H1 (cell line): ENCODE measurements around the gene PCYT1A. TPM values are rescaled to one million over a fixed set of nuclear protein-coding genes. Genes with fewer than 3 reads are reported as not detected.

ENCODE experiments used
- CTCF ChIA-PET: fragments of 300-600 bp; sonication (Branson Sonifier 250); formaldehyde crosslinking; loops from one replicate; lab custom pipeline; 2021; ENCODE audit not compliant: partially characterized antibody; lab: Charles Lee
- POLR2A ChIA-PET: fragments of 300-600 bp; sonication (Branson Sonifier 250); formaldehyde crosslinking; loops from one replicate; lab custom pipeline; 2021; ENCODE audit warnings: inconsistent platforms; ENCODE audit not compliant: partially characterized antibody; lab: Charles Lee
- DNase-seq, 2 experiments: peaks; one replicate each; pipeline versions ENCODE4 v3.0.0 to v3.0.0-alpha.2; 2010 to 2022; ENCODE audit warnings: low spot score in 2 of 2, low read depth in 1 of 2, mixed read lengths in 1 of 2
- FAIRE-seq: peaks from 2 replicates; lab custom pipeline; 2011; peaks lifted over from hg19 to GRCh38; lab: Jason Lieb, UNC
- H2AFZ ChIP-seq: 2 replicates; pipeline ENCODE4 v1.8.1; 2012; ENCODE audit warnings: low read length, inconsistent platforms
- H2AK5ac ChIP-seq: 2 replicates; pipeline ENCODE4 v1.6.1; 2013; ENCODE audit warnings: low read depth, low read length
- H2BK120ac ChIP-seq: replicated peaks from 2 replicates; pipeline ENCODE3; 2013; ENCODE audit warnings: low read depth, low read length, inconsistent platforms
- H2BK12ac ChIP-seq: 2 replicates; pipeline ENCODE4 v1.6.1; 2013; ENCODE audit warnings: low read depth, low read length
- H2BK15ac ChIP-seq: 2 replicates; pipeline ENCODE4 v1.6.1; 2013; ENCODE audit warnings: low read length
- H2BK20ac ChIP-seq: 2 replicates; pipeline ENCODE4 v1.6.1; 2013; ENCODE audit warnings: low read length
- H2BK5ac ChIP-seq: 2 replicates; pipeline ENCODE4 v1.6.1; 2013; ENCODE audit warnings: low read depth, low read length
- H3K14ac ChIP-seq: 2 replicates; pipeline ENCODE4 v1.6.1; 2013; ENCODE audit warnings: inconsistent platforms; ENCODE audit not compliant: insufficient read length
- H3K18ac ChIP-seq: 2 replicates; pipeline ENCODE4 v1.6.1; 2013; ENCODE audit warnings: low read length; ENCODE audit errors: extremely low read depth
- H3K23ac ChIP-seq: 2 replicates; pipeline ENCODE4 v1.6.1; 2013; ENCODE audit warnings: inconsistent platforms; ENCODE audit not compliant: insufficient read length
- H3K23me2 ChIP-seq: 2 replicates; pipeline ENCODE4 v1.6.1; 2013; ENCODE audit warnings: low read depth, low read length
- H3K27ac ChIP-seq: 2 replicates; pipeline ENCODE4 v1.6.1; 2011; ENCODE audit warnings: low read depth, low read length, inconsistent platforms
- H3K27me3 ChIP-seq, 4 experiments: replicated peaks in 1 of 4; 1 replicate in 1 of 4; 2 replicates in 3 of 4; pipeline versions ENCODE4 v1.6.1 to v1.8.1; 2011 to 2013; ENCODE audit warnings: low read length in 3 of 4, mild to moderate bottlenecking in 3 of 4, inconsistent platforms in 2 of 4, mixed read lengths in 2 of 4, moderate library complexity in 1 of 4; ENCODE audit not compliant: control insufficient read depth in 3 of 4, insufficient read depth in 3 of 4; ENCODE audit errors: extremely low read depth in 1 of 4
- H3K36me3 ChIP-seq, 4 experiments: 2 replicates each; pipeline versions ENCODE4 v1.6.1 to v1.8.1; 2011 to 2013; ENCODE audit warnings: mild to moderate bottlenecking in 4 of 4, low read length in 3 of 4, moderate library complexity in 2 of 4, control low read depth in 1 of 4, inconsistent platforms in 1 of 4; ENCODE audit not compliant: insufficient read depth in 4 of 4, control insufficient read depth in 2 of 4
- H3K4ac ChIP-seq: replicated peaks from 2 replicates; pipeline ENCODE3; 2013; ENCODE audit warnings: low read length, low read depth, mixed read lengths, inconsistent platforms; ENCODE audit not compliant: insufficient read length
- H3K4me1 ChIP-seq, 4 experiments: replicated peaks in 1 of 4; 1 replicate in 1 of 4; 2 replicates in 3 of 4; pipeline versions ENCODE4 v1.6.1 to v1.8.1; 2011 to 2013; ENCODE audit warnings: low read length in 3 of 4, inconsistent platforms in 2 of 4, mixed read lengths in 1 of 4; ENCODE audit not compliant: insufficient read depth in 4 of 4, control insufficient read depth in 3 of 4
- H3K4me2 ChIP-seq, 2 experiments: 2 replicates each; pipeline versions ENCODE4 v1.6.1 to v1.8.1; 2011 to 2013; ENCODE audit warnings: low read depth in 2 of 2, low read length in 2 of 2, control low read depth in 1 of 2, inconsistent platforms in 1 of 2, mild to moderate bottlenecking in 1 of 2; ENCODE audit not compliant: insufficient read depth in 1 of 2
- H3K4me3 ChIP-seq, 4 experiments: fragments of 200-600, 300-600 bp in 1 of 4; sonication (generic), shearing (Covaris generic), sonication (Bioruptor Twin) in 1 of 4; 2 replicates each; pipeline versions ENCODE4 v1.5.1 to v1.8.1; 2011 to 2016; ENCODE audit warnings: low read length in 4 of 4, low read depth in 3 of 4, control low read depth in 2 of 4, inconsistent platforms in 2 of 4, mild to moderate bottlenecking in 2 of 4, mixed read lengths in 1 of 4, moderate library complexity in 1 of 4; ENCODE audit not compliant: insufficient read depth in 2 of 4; ENCODE audit errors: extremely low read depth in 1 of 4
- H3K56ac ChIP-seq: replicated peaks from 2 replicates; pipeline ENCODE3; 2013; ENCODE audit warnings: low read depth, mild to moderate bottlenecking, mixed read lengths, low read length, inconsistent platforms; ENCODE audit not compliant: insufficient read length
- H3K79me1 ChIP-seq: 2 replicates; pipeline ENCODE4 v1.6.1; 2013; ENCODE audit warnings: low read depth, low read length, control low read depth
- H3K79me2 ChIP-seq, 2 experiments: 2 replicates each; pipeline versions ENCODE4 v1.6.1 to v1.8.1; 2012 to 2013; ENCODE audit warnings: low read length in 2 of 2, mild to moderate bottlenecking in 2 of 2, inconsistent platforms in 1 of 2; ENCODE audit not compliant: insufficient read depth in 2 of 2, control insufficient read depth in 1 of 2
- H3K9ac ChIP-seq, 4 experiments: replicated peaks in 1 of 4; 1 replicate in 1 of 4; 2 replicates in 3 of 4; pipeline versions ENCODE4 v1.6.1 to v1.8.1; 2011 to 2013; ENCODE audit warnings: low read depth in 3 of 4, low read length in 3 of 4, control low read depth in 2 of 4, mild to moderate bottlenecking in 2 of 4, moderate library complexity in 2 of 4, inconsistent platforms in 1 of 4; ENCODE audit errors: extremely low read depth in 1 of 4
- H3K9me3 ChIP-seq, 2 experiments: 2 replicates each; pipeline versions ENCODE4 v1.6.1 to v1.8.1; 2012 to 2013; ENCODE audit warnings: mild to moderate bottlenecking in 2 of 2, moderate library complexity in 2 of 2, control low read depth in 1 of 2, inconsistent platforms in 1 of 2, low read depth in 1 of 2, low read length in 1 of 2, mixed read lengths in 1 of 2; ENCODE audit not compliant: insufficient read depth in 2 of 2
- H4K20me1 ChIP-seq, 2 experiments: replicated peaks in 1 of 2; 2 replicates each; pipeline versions ENCODE3 to v1.8.1; 2011 to 2013; ENCODE audit warnings: inconsistent platforms in 2 of 2, low read length in 2 of 2, mild to moderate bottlenecking in 1 of 2; ENCODE audit not compliant: insufficient read depth in 2 of 2, control insufficient read depth in 1 of 2
- H4K5ac ChIP-seq: 2 replicates; pipeline ENCODE4 v1.6.1; 2013; ENCODE audit warnings: low read length, low read depth, mixed read lengths, inconsistent platforms; ENCODE audit not compliant: insufficient read length
- H4K8ac ChIP-seq: 2 replicates; pipeline ENCODE4 v1.8.0; 2013; ENCODE audit warnings: mild to moderate bottlenecking, moderate library complexity, low read length, inconsistent platforms; ENCODE audit not compliant: insufficient read depth; ENCODE audit errors: extremely low read depth
- H4K91ac ChIP-seq: replicated peaks from 2 replicates; pipeline ENCODE3; 2013; ENCODE audit warnings: low read length, mixed read lengths, inconsistent platforms; ENCODE audit not compliant: insufficient read length
- BCL11A ChIP-seq, 2 experiments: IDR thresholded peaks; one replicate each; pipeline ENCODE4 v1.6.1; 2011; ENCODE audit warnings: low read depth in 2 of 2, low read length in 2 of 2, mild to moderate bottlenecking in 2 of 2
- CBX8 ChIP-seq: fragments of 300-800, 300-1000 bp; sonication (generic); IDR thresholded peaks from 2 replicates; pipeline ENCODE4 v1.7.1; 2016; ENCODE audit warnings: low read depth, low read length, borderline replicate concordance
- EGR1 ChIP-seq: IDR thresholded peaks from 2 replicates; pipeline ENCODE4 v1.6.1; 2011; ENCODE audit warnings: low read depth, low read length, borderline replicate concordance
- EZH2 ChIP-seq: fragments of 200-600 bp; sonication (generic); IDR thresholded peaks from 2 replicates; pipeline ENCODE4 v1.7.1; 2012; ENCODE audit warnings: low read depth, mild to moderate bottlenecking, moderate library complexity, low read length, inconsistent platforms; ENCODE audit not compliant: severe bottlenecking
- HDAC6 ChIP-seq: IDR thresholded peaks from one replicate; pipeline ENCODE4 v1.7.1; 2012; ENCODE audit warnings: low read depth, mild to moderate bottlenecking, inconsistent platforms, low read length, moderate library complexity
- KDM4A ChIP-seq: IDR thresholded peaks from one replicate; pipeline ENCODE4 v1.7.1; 2012; ENCODE audit warnings: low read depth, mild to moderate bottlenecking, moderate library complexity, low read length, inconsistent platforms; ENCODE audit not compliant: severe bottlenecking
- MAFK ChIP-seq: IDR thresholded peaks from 2 replicates; pipeline ENCODE4 v1.6.1; 2012; ENCODE audit warnings: low read depth, mild to moderate bottlenecking, improper control_type of control experiment, low read length
- NANOG ChIP-seq: IDR thresholded peaks from 2 replicates; pipeline ENCODE4 v1.6.1; 2011; ENCODE audit warnings: low read length, low read depth, mild to moderate bottlenecking, inconsistent platforms; ENCODE audit not compliant: insufficient read depth, poor library complexity, severe bottlenecking
- POU5F1 ChIP-seq: IDR thresholded peaks from 2 replicates; pipeline ENCODE4 v1.6.1; 2011; ENCODE audit warnings: low read depth, mild to moderate bottlenecking, low read length, moderate library complexity
- RXRA ChIP-seq: IDR thresholded peaks from 2 replicates; pipeline ENCODE4 v1.6.1; 2011; ENCODE audit warnings: low read depth, mild to moderate bottlenecking, low read length, moderate library complexity; ENCODE audit not compliant: insufficient read depth
- SP4 ChIP-seq: IDR thresholded peaks from 2 replicates; pipeline ENCODE4 v1.6.1; 2012; ENCODE audit warnings: low read length, inconsistent platforms
- SRF ChIP-seq: IDR thresholded peaks from 2 replicates; pipeline ENCODE4 v1.6.1; 2011; ENCODE audit warnings: mild to moderate bottlenecking, low read depth, low read length, moderate library complexity
- TBP ChIP-seq: IDR thresholded peaks from 2 replicates; pipeline ENCODE4 v1.6.1; 2011; ENCODE audit warnings: low read depth, low read length, improper control_type of control experiment
- YY1 ChIP-seq: IDR thresholded peaks from 2 replicates; pipeline ENCODE4 v1.6.1; 2011; ENCODE audit warnings: low read depth, mild to moderate bottlenecking, low read length
- WGBS, 2 experiments: shearing (Covaris generic) in 1 of 2; methylation state at CpG; one replicate each; pipeline versions ENCODE4 v1.1.6 to v1.1.7; 2013 to 2015; ENCODE audit warnings: low lambda C conversion rate in 2 of 2, mixed read lengths in 2 of 2, inconsistent platforms in 1 of 2, low coverage in 1 of 2, missing lambda C conversion rate in 1 of 2; ENCODE audit not compliant: insufficient replicate concordance in 2 of 2, insufficient coverage in 1 of 2, insufficient read length in 1 of 2; ENCODE audit errors: extremely low coverage in 1 of 2, missing lambda C conversion rate in 1 of 2; 5-methylcytosine and 5-hydroxymethylcytosine counted together
- polyA plus RNA-seq, 7 experiments: library from polyadenylated mRNA; depleted of rRNA in 3 of 7; stranded (reverse) in 5 of 7; unstranded in 2 of 7; fragments of >200 nt in 5 of 7; fragments of 200-250 nt in 2 of 7; gene quantifications; 1 replicate in 5 of 7; 2 replicates in 1 of 7; 4 replicates in 1 of 7; pipeline versions ENCODE4 v1.2.1 to v1.2.3, GENCODE V29; 2011 to 2013; ENCODE audit warnings: missing spikeins in 2 of 7, mixed read lengths in 2 of 7
- total RNA-seq: library from RNA; stranded (reverse); fragmentation: NEBNext Ultra II Directional; extraction: Animal tissue kit (Norgen Biotek cat#: 25700); gene quantifications from 2 replicates; pipeline ENCODE4 v1.2.1, GENCODE V29; 2021

PCYT1A gene
- total and polyA plus RNA-seq, 2 of the 8 experiments (the other 6 are each of a cell fraction or from before 2014, with no cell fraction given), result 19.9 to 31.8 TPM

DNA sequence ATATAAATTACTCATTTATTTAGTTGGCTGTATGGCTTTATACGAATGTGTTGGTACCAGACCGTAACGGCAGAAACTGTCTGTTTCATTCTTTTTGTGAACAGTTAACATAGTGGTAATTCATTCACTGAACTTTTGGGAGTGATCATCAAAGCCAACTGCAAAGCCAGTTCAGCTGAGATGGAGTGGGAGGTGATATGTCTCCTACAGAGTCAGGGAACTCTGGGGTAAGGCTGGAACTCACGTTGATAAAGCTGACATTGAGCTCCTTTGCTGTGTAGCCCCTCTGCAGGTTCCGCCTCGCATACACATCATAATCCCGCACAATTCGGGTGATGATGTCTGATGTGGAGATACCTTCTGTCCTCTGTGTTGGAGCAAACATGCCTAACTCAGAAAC, 45.8 kb downstream of the PCYT1A start:
- Histone ChIP-seq H3K4ac (no peak overlapping the region), H3K79me2 (no peaks in the 10 kb centered on the region), H3K14ac (no peak overlapping the region), H3K18ac (no peak overlapping the region), H4K8ac (no peak overlapping the region), H3K56ac (no peak overlapping the region), H4K5ac (no peak overlapping the region), H3K27ac (no peak overlapping the region), H3K4me3 (no peak overlapping the region), H2BK5ac (no peak overlapping the region), H3K36me3 (peaks cover 0 to 39% (median 14%) of the 10 kb centered on the region in 4 experiments; a peak in 6 of 8 replicates), H3K4me2 (no peak overlapping the region), H4K91ac (no peak overlapping the region), H3K9me3 (peaks cover 0 to 4% of the 10 kb centered on the region in 2 experiments; a peak in 1 of 4 replicates), H2BK12ac (no peak overlapping the region), H3K23me2 (no peaks in the 10 kb centered on the region), H4K20me1 (no peaks in the 10 kb centered on the region), H2BK120ac (no peak overlapping the region), H3K79me1 (no peaks in the 10 kb centered on the region), H2BK20ac (no peak overlapping the region), H3K27me3 (no peaks in the 10 kb centered on the region), H3K4me1 (peaks cover 0 to 3% (median under 1%) of the 10 kb centered on the region in 4 experiments; a peak in 3 of 7 replicates), H3K9ac (no peak overlapping the region), H2AK5ac (no peak overlapping the region), H3K23ac (no peak overlapping the region), H2BK15ac (no peak overlapping the region), H2AFZ (no peak overlapping the region)
- WGBS, 2 experiments, result 85% methylated on average over 8 of the region's 8 CpGs; no CpG with 5 or more reads in 1 of the 2 experiments
- CTCF ChIA-PET, result interaction anchor here (0.6 to 1.6 kb wide), 3 partner anchors 10 to 143 kb away, joined by 3 to 4 read pairs (median 3); no protein-coding TSS in a partner anchor
- DNase-seq (no peak), FAIRE-seq (no peak)
- POLR2A ChIA-PET, result interaction anchor here (1.4 kb wide), 1 partner anchor 99 kb away, joined by 3 read pairs; no protein-coding TSS in a partner anchor
- TF ChIP-seq POU5F1 (no peak), BCL11A (IDR thresholded peaks at IDR 0.05; ENCODE audit: low read depth in 2 of 2, low read length in 2 of 2) (no peak), YY1 (no peak), RXRA (no peak), MAFK (no peak), CBX8 (no peak), SP4 (no peak), HDAC6 (no peak), EZH2 (no peak), EGR1 (no peak), NANOG (no peak), SRF (no peak), TBP (no peak), KDM4A (no peak)
